ENCODE measurements around the gene RMP24.

The RMP24 gene

GRCh38 chr18:35938562-35938961 lies 33.9 kb upstream of the RMP24 start:
- no peak for ATAC-seq
- H3K4me1 ChIP-seq (ENCODE audit: insufficient read depth, low read length), result no peaks in the 10 kb centered on the region
- no peak overlapping the region for H3K4me2 ChIP-seq (ENCODE audit: low read depth, low read length)
- no peak overlapping the region for H3K4me3 ChIP-seq (replicated peaks in 1 of 3; ENCODE audit: insufficient read depth in 1 of 3, low read depth in 2 of 3, low read length in 3 of 3)
- ChIA-PET CTCF (ENCODE audit: low intra/inter-chr PET ratio, low total read pairs) (no interaction called here), POLR2A (no interaction called here)
- in situ Hi-C loops (cut with HindIII; ENCODE audit: extremely low pct_ligation_motif_present, low pct_unique_long_range_greater_than_20kb), result no loop called here
- FAIRE-seq, result no peak
- H3K9me3 ChIP-seq (ENCODE audit: low read length), result no peaks in the 10 kb centered on the region
- intact Hi-C loops (cut with micrococcal nuclease; ENCODE audit: unreplicated experiment), result no loop called here
- no peaks in the 10 kb centered on the region for H4K20me1 ChIP-seq (ENCODE audit: insufficient read depth, low read length)
- no peak overlapping the region for H3K9ac ChIP-seq (ENCODE audit: insufficient read depth, low read depth, low read length)
- H3K36me3 ChIP-seq (replicated peaks in 1 of 2; ENCODE audit: control insufficient read depth in 1 of 2, insufficient read depth in 2 of 2, low read length in 2 of 2), result no peaks in the 10 kb centered on the region
- DNase-seq (ENCODE audit: low spot score), result no peak
- H2AFZ ChIP-seq (ENCODE audit: low read length), result no peak overlapping the region
- H3K27ac ChIP-seq (ENCODE audit: extremely low read length, insufficient read depth, low read length), result no peak overlapping the region
- no peaks in the 10 kb centered on the region for H3K79me2 ChIP-seq (ENCODE audit: insufficient read depth, low read length)
- H3K27me3 ChIP-seq (ENCODE audit: control insufficient read depth in 1 of 2, insufficient read depth in 2 of 2, low read length in 2 of 2), result no peaks in the 10 kb centered on the region
- no TSS peak for BruUV-seq (replicated peaks)
- WGBS (ENCODE audit: low lambda C conversion rate), result 0% methylated on average over 1 of the region's 1 CpG
- TF ChIP-seq ZNF276 (CRISPR knock-in tag; IDR thresholded peaks at IDR 0.05; ENCODE audit: low read depth) (no peak), CCDC6 (CRISPR knock-in tag; IDR thresholded peaks at IDR 0.05) (no peak), KDM4B (CRISPR knock-in tag; IDR thresholded peaks at IDR 0.05) (no peak), MED8 (CRISPR knock-in tag; IDR thresholded peaks at IDR 0.05; ENCODE audit: insufficient replicate concordance) (no peak), ZNF549 (CRISPR knock-in tag; IDR thresholded peaks at IDR 0.05) (no peak), ISL2 (CRISPR knock-in tag; IDR thresholded peaks at IDR 0.05) (no peak), AFF4 (CRISPR knock-in tag; IDR thresholded peaks at IDR 0.05) (no peak), KLF13 (CRISPR knock-in tag; IDR thresholded peaks at IDR 0.05) (no peak), FOXK1 (CRISPR knock-in tag; IDR thresholded peaks at IDR 0.05; ENCODE audit: borderline replicate concordance, low read depth) (no peak), STAT5B (CRISPR knock-in tag; IDR thresholded peaks at IDR 0.05) (no peak), ZNF251 (CRISPR knock-in tag; IDR thresholded peaks at IDR 0.05) (no peak), PRDM15 (CRISPR knock-in tag; IDR thresholded peaks at IDR 0.05) (no peak), ATF3 (CRISPR knock-in tag; IDR thresholded peaks at IDR 0.05) (no peak), HNRNPH1 (optimal IDR thresholded peaks at IDR 0.05; ENCODE audit: low read depth, low read length) (no peak), FOSL1 (CRISPR knock-in tag; IDR thresholded peaks at IDR 0.05; ENCODE audit: borderline replicate concordance) (no peak), SYNCRIP (IDR thresholded peaks at IDR 0.05; ENCODE audit: insufficient read depth, low read depth, low read length) (no peak), MXI1 (IDR thresholded peaks at IDR 0.05; ENCODE audit: borderline replicate concordance, low read depth, low read length) (no peak), TRIM24 (CRISPR knock-in tag; IDR thresholded peaks at IDR 0.05) (no peak)
